ENCODE measurements around the gene DVL2. TPM values are rescaled to one million over a fixed set of nuclear protein-coding genes. Genes with fewer than 3 reads are reported as not detected.

Gene DVL2
- total RNA-seq, 1 donor from 2014 or later, result 79.1 TPM

GRCh38 chr17:7254511-7254910 is 20.2 kb upstream of the DVL2 start:
- Mint-ChIP-seq H3K27me3 (ENCODE audit: unreplicated experiment) (peaks cover 11% of the 10 kb centered on the region), H3K9me3 (ENCODE audit: unreplicated experiment) (peaks cover 14% of the 10 kb centered on the region), H3K27ac (ENCODE audit: unreplicated experiment) (no peak overlapping the region), H3K36me3 (ENCODE audit: unreplicated experiment) (no peaks in the 10 kb centered on the region), H3K4me1 (ENCODE audit: low read depth, unreplicated experiment) (peaks cover 16% of the 10 kb centered on the region), H3K4me3 (ENCODE audit: unreplicated experiment) (peak overlapping the region; percentile 39)
- no peak for DNase-seq
- TF ChIP-seq CTCF (IDR thresholded peaks at IDR 0.05; ENCODE audit: partially characterized antibody, unreplicated experiment), result no peak

- Mint-ChIP-seq H3K27me3 (ENCODE audit: unreplicated experiment) (peaks cover 13% of the 10 kb centered on the region), H3K4me3 (ENCODE audit: unreplicated experiment) (peak overlapping the region; percentile 93), H3K36me3 (ENCODE audit: unreplicated experiment) (no peaks in the 10 kb centered on the region), H3K9me3 (ENCODE audit: unreplicated experiment) (peaks cover 17% of the 10 kb centered on the region), H3K27ac (ENCODE audit: unreplicated experiment) (peak overlapping the region; percentile 98), H3K4me1 (ENCODE audit: low read depth, unreplicated experiment) (peaks cover 26% of the 10 kb centered on the region)
- DNase-seq, result no peak
- TF ChIP-seq CTCF (IDR thresholded peaks at IDR 0.05; ENCODE audit: partially characterized antibody, unreplicated experiment), result no peak
Observed at GRCh38 chr17:7253082-7253481, 18.8 kb upstream of the DVL2 start.

GRCh38 chr17:7252176-7253043 is 18.1 kb upstream of the DVL2 start, which contains the start of gene ELP5:
Gene ELP5 (plus strand): TSS chr17:7252215. CDS start chr17:7252551, 336 bp downstream.
- Mint-ChIP-seq H3K4me1 (ENCODE audit: low read depth, unreplicated experiment) (peaks cover 26% of the 10 kb centered on the region), H3K36me3 (ENCODE audit: unreplicated experiment) (no peaks in the 10 kb centered on the region), H3K27me3 (ENCODE audit: unreplicated experiment) (peaks cover 13% of the 10 kb centered on the region), H3K27ac (ENCODE audit: unreplicated experiment) (peak within 1 kb of the TSS; percentile 99), H3K4me3 (ENCODE audit: unreplicated experiment) (peak within 1 kb of the TSS; percentile 97), H3K9me3 (ENCODE audit: unreplicated experiment) (peaks cover 17% of the 10 kb centered on the region)
- peak; percentile 12 for TF ChIP-seq CTCF (IDR thresholded peaks at IDR 0.05; ENCODE audit: partially characterized antibody, unreplicated experiment)
- peak; percentile 98 for DNase-seq

GRCh38 chr17:7251661-7252175 is 17.4 kb upstream of the DVL2 start, which contains the start of gene CTDNEP1:
Gene CTDNEP1 (minus strand): TSS chr17:7251734. CDS start chr17:7251296, 438 bp downstream.
- TF ChIP-seq CTCF (IDR thresholded peaks at IDR 0.05; ENCODE audit: partially characterized antibody, unreplicated experiment), result no peak
- DNase-seq, result peak; percentile 80
- Mint-ChIP-seq H3K36me3 (ENCODE audit: unreplicated experiment) (no peaks in the 10 kb centered on the region), H3K4me1 (ENCODE audit: low read depth, unreplicated experiment) (peaks cover 31% of the 10 kb centered on the region), H3K4me3 (ENCODE audit: unreplicated experiment) (peak within 1 kb of the TSS; percentile 97), H3K27ac (ENCODE audit: unreplicated experiment) (peak within 1 kb of the TSS; percentile 99), H3K9me3 (ENCODE audit: unreplicated experiment) (peaks cover 19% of the 10 kb centered on the region), H3K27me3 (ENCODE audit: unreplicated experiment) (peaks cover 18% of the 10 kb centered on the region)
